GM23338 (cell line): ENCODE data around the gene CD7. TPM values are rescaled to one million over a fixed set of nuclear protein-coding genes. Genes with fewer than 3 reads are reported as not detected.

ENCODE experiments used
- ATAC-seq: fragments of 200-7000 bp; cut with Tn5 transposase; 3 replicates; pipeline ENCODE4 v1.9.1; 2020
- DNase-seq: peaks from one replicate; pipeline ENCODE4 v3.0.0-alpha.2; 2015; ENCODE audit warnings: low spot score
- H2AFZ ChIP-seq: fragments of 200-600 bp; sonication (generic); 2 replicates; pipeline ENCODE4 v1.8.0; 2016; ENCODE audit warnings: antibody characterized with exemption, mild to moderate bottlenecking, moderate library complexity
- H3F3A ChIP-seq: fragments of 200-600 bp; sonication (generic); replicated peaks from 2 replicates; pipeline ENCODE4 v1.8.0; 2017; ENCODE audit warnings: antibody characterized with exemption, mixed run types, low read depth
- H3K27ac ChIP-seq: fragments of 200-600 bp; sonication (generic); 2 replicates; pipeline ENCODE4 v1.6.1; 2016; ENCODE audit warnings: low read depth
- H3K27me3 ChIP-seq: fragments of 200-600 bp; sonication (generic); 2 replicates; pipeline ENCODE4 v1.8.0; 2016; ENCODE audit warnings: mild to moderate bottlenecking, mixed run types, moderate library complexity; ENCODE audit not compliant: insufficient read depth
- H3K36me3 ChIP-seq: fragments of 200-600 bp; sonication (generic); 2 replicates; pipeline ENCODE4 v1.8.0; 2016; ENCODE audit warnings: mild to moderate bottlenecking; ENCODE audit not compliant: insufficient read depth
- H3K4me1 ChIP-seq: fragments of 200-600 bp; sonication (generic); 2 replicates; pipeline ENCODE4 v1.8.0; 2016; ENCODE audit warnings: mild to moderate bottlenecking, moderate library complexity; ENCODE audit not compliant: insufficient read depth
- H3K4me2 ChIP-seq: fragments of 200-600 bp; sonication (generic); 2 replicates; pipeline ENCODE4 v1.7.1; 2017; ENCODE audit warnings: mixed run types
- H3K4me3 ChIP-seq: fragments of 200-600 bp; sonication (generic); 2 replicates; pipeline ENCODE4 v1.6.1; 2016; ENCODE audit warnings: mixed run types
- H3K79me2 ChIP-seq: fragments of 200-600 bp; sonication (generic); replicated peaks from 2 replicates; pipeline ENCODE4 v1.8.0; 2017; ENCODE audit warnings: mild to moderate bottlenecking; ENCODE audit not compliant: insufficient read depth
- H3K9me2 ChIP-seq: fragments of 200-600 bp; sonication (generic); 2 replicates; pipeline ENCODE4 v1.8.0; 2017; ENCODE audit not compliant: insufficient read depth
- H4K20me1 ChIP-seq: fragments of 200-600 bp; sonication (generic); replicated peaks from 2 replicates; pipeline ENCODE4 v1.8.0; 2017; ENCODE audit warnings: mild to moderate bottlenecking; ENCODE audit not compliant: insufficient read depth
- H3K27ac Mint-ChIP-seq: 2 replicates; pipeline ENCODE4 v1.8.0; 2020; ENCODE audit warnings: inconsistent platforms, mild to moderate bottlenecking, moderate library complexity, mixed read lengths
- H3K27me3 Mint-ChIP-seq: 3 replicates; pipeline ENCODE4 v1.8.0; 2022; ENCODE audit warnings: low read depth, mild to moderate bottlenecking, moderate library complexity, mixed read lengths, inconsistent platforms; ENCODE audit not compliant: insufficient read depth, poor library complexity
- H3K36me3 Mint-ChIP-seq: 3 replicates; pipeline ENCODE4 v1.8.0; 2021; ENCODE audit warnings: low read depth, mild to moderate bottlenecking, inconsistent platforms, moderate library complexity, mixed read lengths
- H3K4me1 Mint-ChIP-seq: 3 replicates; pipeline ENCODE4 v1.8.0; 2020; ENCODE audit warnings: mild to moderate bottlenecking, inconsistent platforms, mixed read lengths
- H3K4me3 Mint-ChIP-seq: 3 replicates; pipeline ENCODE4 v1.8.0; 2021; ENCODE audit warnings: moderate library complexity, mild to moderate bottlenecking, inconsistent platforms, mixed read lengths
- H3K9me3 Mint-ChIP-seq: 3 replicates; pipeline ENCODE4 v1.8.0; 2020; ENCODE audit warnings: moderate library complexity, mild to moderate bottlenecking, inconsistent platforms, mixed read lengths
- CREB1 ChIP-seq: fragments of 250-450 bp; sonication (Bioruptor Pico); IDR thresholded peaks from 2 replicates; pipeline ENCODE4 v1.5.0; 2020; ENCODE audit warnings: low read depth, mild to moderate bottlenecking, moderate library complexity
- CTCF ChIP-seq, 2 experiments: fragments of 200-600 bp in 1 of 2; sonication (generic) in 1 of 2; conservative IDR thresholded peaks; 2 replicates each; pipeline versions ENCODE4 v1.5.1 to v1.6.1; 2016 to 2017; ENCODE audit warnings: antibody characterized with exemption in 2 of 2, low read depth in 2 of 2, mild to moderate bottlenecking in 2 of 2, moderate library complexity in 1 of 2
- EZH2 ChIP-seq: fragments of 200-600 bp; sonication (generic); IDR thresholded peaks from one replicate; pipeline ENCODE4 v1.8.0; 2017; ENCODE audit warnings: antibody characterized with exemption, mild to moderate bottlenecking, low read depth; ENCODE audit not compliant: unreplicated experiment
- EZH2phosphoT487 ChIP-seq: fragments of 200-600 bp; sonication (generic); IDR thresholded peaks from one replicate; pipeline ENCODE4 v1.8.1; 2018; ENCODE audit warnings: antibody characterized with exemption; ENCODE audit not compliant: unreplicated experiment
- JUNB ChIP-seq: IDR thresholded peaks from one replicate; pipeline ENCODE4 v1.6.1; 2016; ENCODE audit warnings: antibody characterized with exemption; ENCODE audit not compliant: unreplicated experiment
- NANOG ChIP-seq: IDR thresholded peaks from 2 replicates; pipeline ENCODE4 v1.6.1; 2016; ENCODE audit warnings: antibody characterized with exemption, borderline replicate concordance
- POLR2AphosphoS5 ChIP-seq: IDR thresholded peaks from 2 replicates; pipeline ENCODE4 v1.6.1; 2016; ENCODE audit warnings: antibody characterized with exemption, low read depth
- REST ChIP-seq: IDR thresholded peaks from one replicate; pipeline ENCODE4 v1.6.1; 2018; ENCODE audit warnings: antibody characterized with exemption; ENCODE audit not compliant: unreplicated experiment
- STAT1 ChIP-seq: IDR thresholded peaks from one replicate; pipeline ENCODE4 v1.6.1; 2016; ENCODE audit warnings: antibody characterized with exemption; ENCODE audit not compliant: unreplicated experiment
- ZNF114 ChIP-seq: fragments of 250-450 bp; sonication (Bioruptor Pico); IDR thresholded peaks from 2 replicates; pipeline ENCODE4 v1.5.0; 2020; ENCODE audit warnings: mild to moderate bottlenecking, moderate library complexity
- ZNF331 ChIP-seq: fragments of 250-450 bp; sonication (Bioruptor Pico); IDR thresholded peaks from 2 replicates; pipeline ENCODE4 v1.5.0; 2020; ENCODE audit warnings: low read depth, mild to moderate bottlenecking, moderate library complexity
- ZNF462 ChIP-seq: fragments of 250-450 bp; sonication (Bioruptor Pico); IDR thresholded peaks from 2 replicates; pipeline ENCODE4 v1.5.0; 2020; ENCODE audit warnings: mild to moderate bottlenecking, moderate library complexity
- polyA plus RNA-seq: library from polyadenylated mRNA; unstranded; fragments of >200 nt; fragmentation: Nextera tagmentation; extraction: Ambion mirVana; gene quantifications from 2 replicates; pipeline ENCODE4 v1.2.1, GENCODE V29; 2016
- total RNA-seq: library from RNA; depleted of rRNA; stranded (reverse); fragments of >200 nt; shearing (Covaris generic); gene quantifications from 2 replicates; pipeline ENCODE4 v1.2.3, GENCODE V29; 2014
- TF ChIP-seq, protein P1 (sequence below): IDR thresholded peaks from 2 replicates; pipeline ENCODE4 v1.6.1; 2016; ENCODE audit warnings: antibody characterized with exemption

CD7 gene
- total and polyA plus RNA-seq, 2 experiments from 2014 or later, result 0.42 to 0.44 TPM

- Histone ChIP-seq H3K27ac (no peak overlapping the region), H3K9me2 (no peaks in the 10 kb centered on the region), H3K79me2 (no peaks in the 10 kb centered on the region), H3K36me3 (no peaks in the 10 kb centered on the region), H4K20me1 (no peaks in the 10 kb centered on the region), H3K4me3 (no peak overlapping the region), H3F3A (peaks cover 14% of the 10 kb centered on the region), H3K4me1 (no peaks in the 10 kb centered on the region), H3K4me2 (no peak overlapping the region), H3K27me3 (no peaks in the 10 kb centered on the region), H2AFZ (no peak overlapping the region)
- DNase-seq (no peak), ATAC-seq (no peak)
- peaks cover 9% of the 10 kb centered on the region; the same call in 2 of the 3 replicates for H3K4me1 Mint-ChIP-seq
- TF ChIP-seq CREB1 (CRISPR knock-in tag) (no peak), EZH2phosphoT487 (no peak), POLR2AphosphoS5 (no peak), STAT1 (no peak), NANOG (no peak), EZH2 (no peak), ZNF462 (CRISPR knock-in tag) (no peak), REST (no peak), ZNF331 (CRISPR knock-in tag) (no peak), CTCF (conservative IDR thresholded peaks at IDR 0.05; ENCODE audit: low read depth in 2 of 2) (no peak), JUNB (no peak), ZNF114 (no peak)
- TF ChIP-seq, protein P1, sequence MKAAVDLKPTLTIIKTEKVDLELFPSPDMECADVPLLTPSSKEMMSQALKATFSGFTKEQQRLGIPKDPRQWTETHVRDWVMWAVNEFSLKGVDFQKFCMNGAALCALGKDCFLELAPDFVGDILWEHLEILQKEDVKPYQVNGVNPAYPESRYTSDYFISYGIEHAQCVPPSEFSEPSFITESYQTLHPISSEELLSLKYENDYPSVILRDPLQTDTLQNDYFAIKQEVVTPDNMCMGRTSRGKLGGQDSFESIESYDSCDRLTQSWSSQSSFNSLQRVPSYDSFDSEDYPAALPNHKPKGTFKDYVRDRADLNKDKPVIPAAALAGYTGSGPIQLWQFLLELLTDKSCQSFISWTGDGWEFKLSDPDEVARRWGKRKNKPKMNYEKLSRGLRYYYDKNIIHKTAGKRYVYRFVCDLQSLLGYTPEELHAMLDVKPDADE, result no peak
- H3K27me3 Mint-ChIP-seq, result peaks cover 16% of the 10 kb centered on the region
- no peaks in the 10 kb centered on the region for H3K9me3 Mint-ChIP-seq
- no peak overlapping the region for H3K27ac Mint-ChIP-seq
- no peak overlapping the region for H3K4me3 Mint-ChIP-seq
- no peaks in the 10 kb centered on the region for H3K36me3 Mint-ChIP-seq
These were observed 1.6 kb upstream of the CD7 start for GRCh38 chr17:82318772-82319606.
